Tibial nerve (tissue), 4 donors: Measurements from ENCODE around the gene MAMDC4. TPM values are rescaled to one million over a fixed set of nuclear protein-coding genes. Genes with fewer than 3 reads are reported as not detected.
"Not testable (repeated sequence)": the region's sequence is repeated elsewhere in the genome, so short reads cannot be mapped to it uniquely, and the experiment has no call there.

Experiments
- DNase-seq, 2 donors: peaks; one replicate each; pipeline ENCODE4 v3.0.0-alpha.2; 2019; ENCODE audit warnings: low spot score in 2 of 2
- H3K27ac ChIP-seq, 4 donors: fragments of 200-600 bp; sonication (generic) in 3 of 4; one replicate each; pipeline ENCODE4 v1.5.1; 2017 to 2019; ENCODE audit warnings: mild to moderate bottlenecking in 1 of 4
- H3K27me3 ChIP-seq, 2 donors: fragments of 200-600 bp; sonication (generic) in 1 of 2; one replicate each; pipeline versions ENCODE4 v1.5.1 to v1.6.0; 2017 to 2019
- H3K36me3 ChIP-seq, 3 donors: fragments of 200-600 bp; sonication (generic); one replicate each; pipeline ENCODE4 v1.5.1; 2018 to 2019
- H3K4me1 ChIP-seq, 4 donors: fragments of 200-600 bp; sonication (generic) in 3 of 4; one replicate each; pipeline ENCODE4 v1.5.1; 2017 to 2019
- H3K4me3 ChIP-seq, 4 donors: fragments of 200-600 bp; sonication (generic) in 3 of 4; one replicate each; pipeline ENCODE4 v1.5.1; 2017 to 2019; ENCODE audit warnings: mild to moderate bottlenecking in 1 of 4, moderate library complexity in 1 of 4
- H3K9me3 ChIP-seq, 4 donors: fragments of 200-600 bp; sonication (generic) in 3 of 4; one replicate each; pipeline ENCODE4 v1.5.1; 2017 to 2019
- CTCF ChIP-seq, 5 experiments: fragments of 200-600 bp in 3 of 5; fragments of 450-650 bp in 2 of 5; sonication (generic) in 3 of 5; IDR thresholded peaks; one replicate each; pipeline ENCODE4 v1.5.1; 2016 to 2019; ENCODE audit warnings: antibody characterized with exemption in 5 of 5, mild to moderate bottlenecking in 3 of 5, moderate library complexity in 2 of 5
- EP300 ChIP-seq, 2 donors: sonication (generic); formaldehyde crosslinking; IDR thresholded peaks; one replicate each; pipeline ENCODE4 v1.6.1; 2017; ENCODE audit warnings: antibody characterized with exemption in 2 of 2, mild to moderate bottlenecking in 1 of 2
- POLR2A ChIP-seq, 2 donors: fragments of 450-650 bp; IDR thresholded peaks; one replicate each; pipeline ENCODE4 v1.6.1; 2017; ENCODE audit warnings: antibody characterized with exemption in 2 of 2, mild to moderate bottlenecking in 2 of 2, moderate library complexity in 2 of 2
- WGBS, 2 donors: methylation state at CpG; one replicate each; pipeline ENCODE4 v1.1.5; 2018; 5-methylcytosine and 5-hydroxymethylcytosine counted together
- total RNA-seq, 4 donors: library from RNA; depleted of rRNA; stranded (reverse); fragments of >200 nt; gene quantifications; one replicate each; pipeline ENCODE4 v1.1.0, GENCODE V29; 2016

Gene MAMDC4
- total RNA-seq, 4 donors from 2014 or later = 1.5 to 8.1 (median 4.4) TPM

- TF ChIP-seq POLR2A (IDR thresholded peaks at IDR 0.05) = no peak
- no peak for TF ChIP-seq EP300 (IDR thresholded peaks at IDR 0.05)
- no peak for TF ChIP-seq CTCF (IDR thresholded peaks at IDR 0.05)
- H3K4me3 ChIP-seq = no peak overlapping the region
- H3K36me3 ChIP-seq = no peaks in the 10 kb centered on the region
- WGBS, 2 donors = 90 to 93% methylated on average over 6 of the region's 6 CpGs
- H3K4me1 ChIP-seq = no peaks in the 10 kb centered on the region
- H3K27me3 ChIP-seq = no peaks in the 10 kb centered on the region
- H3K9me3 ChIP-seq = no peaks in the 10 kb centered on the region
- no peak overlapping the region for H3K27ac ChIP-seq
- DNase-seq = no peak
These were observed 23.0 kb downstream of the MAMDC4 start for GRCh38 chr9:136875155-136875554.

GRCh38 chr9:136876476-136876875 is 24.3 kb downstream of the MAMDC4 start:
- no peak overlapping the region for H3K4me3 ChIP-seq
- TF ChIP-seq POLR2A (IDR thresholded peaks at IDR 0.05) (no peak), CTCF (IDR thresholded peaks at IDR 0.05) (no peak)
- no peak for DNase-seq
- 67 to 77% methylated on average over 5 of the region's 5 CpGs for WGBS, 2 donors
- no peaks in the 10 kb centered on the region for H3K9me3 ChIP-seq
- peaks cover 0 to 2% (median under 1%) of the 10 kb centered on the region in 4 donors for H3K4me1 ChIP-seq
- H3K27me3 ChIP-seq = no peaks in the 10 kb centered on the region
- no peak overlapping the region for H3K27ac ChIP-seq
- H3K36me3 ChIP-seq = no peaks in the 10 kb centered on the region

- H3K27ac ChIP-seq = no peak overlapping the region
- DNase-seq = no peak
- WGBS, 2 donors = 81 to 84% methylated on average over 11 of the region's 11 CpGs
- no peaks in the 10 kb centered on the region for H3K27me3 ChIP-seq
- no peak overlapping the region for H3K4me3 ChIP-seq
- H3K4me1 ChIP-seq = peaks cover 0 to 22% (median 9%) of the 10 kb centered on the region in 4 donors
- no peaks in the 10 kb centered on the region for H3K9me3 ChIP-seq
- no peak for TF ChIP-seq EP300 (IDR thresholded peaks at IDR 0.05)
- TF ChIP-seq CTCF (IDR thresholded peaks at IDR 0.05) = no peak
- TF ChIP-seq POLR2A (IDR thresholded peaks at IDR 0.05) = no peak
- no peaks in the 10 kb centered on the region for H3K36me3 ChIP-seq
These were observed 28.5 kb downstream of the MAMDC4 start for GRCh38 chr9:136880651-136881050.

GRCh38 chr9:136881691-136882108 is 29.6 kb downstream of the MAMDC4 start:
- H3K27me3 ChIP-seq = no peaks in the 10 kb centered on the region
- no peak for DNase-seq
- peak overlapping the region in 1 of 4 donors; percentile 51 for H3K27ac ChIP-seq
- WGBS, 2 donors = 15 to 17% methylated on average over 8 to 9 of the region's 9 CpGs
- TF ChIP-seq POLR2A (IDR thresholded peaks at IDR 0.05) (no peak), EP300 (IDR thresholded peaks at IDR 0.05) (no peak), CTCF (IDR thresholded peaks at IDR 0.05) (no peak)
- peaks cover 0 to 24% (median 12%) of the 10 kb centered on the region in 4 donors for H3K4me1 ChIP-seq
- no peaks in the 10 kb centered on the region for H3K36me3 ChIP-seq
- H3K4me3 ChIP-seq = peak overlapping the region in 1 of 4 donors; percentile 24
- no peaks in the 10 kb centered on the region for H3K9me3 ChIP-seq

- Histone ChIP-seq H3K27ac (peak overlapping the region in 1 of 4 donors; percentile 51), H3K36me3 (no peaks in the 10 kb centered on the region), H3K4me1 (peaks cover 0 to 27% (median 17%) of the 10 kb centered on the region in 4 donors), H3K9me3 (no peaks in the 10 kb centered on the region), H3K27me3 (no peaks in the 10 kb centered on the region), H3K4me3 (peak overlapping the region in 1 of 4 donors; percentile 24)
- WGBS, 2 donors = 62 to 72% methylated on average over 9 to 11 of the region's 19 CpGs
- no peak for DNase-seq
- TF ChIP-seq POLR2A (IDR thresholded peaks at IDR 0.05) = no peak
- TF ChIP-seq EP300 (IDR thresholded peaks at IDR 0.05) = no peak
These were observed 30.2 kb downstream of the MAMDC4 start for GRCh38 chr9:136882109-136882946.

GRCh38 chr9:136882947-136883283 is 30.8 kb downstream of the MAMDC4 start:
- WGBS, 2 donors = 91 to 92% methylated on average over 9 of the region's 9 CpGs
- not testable (repeated sequence) for H3K9me3 ChIP-seq, DNase-seq, H3K4me3 ChIP-seq, H3K27me3 ChIP-seq, H3K36me3 ChIP-seq
- H3K4me1 ChIP-seq = peaks cover 0 to 33% (median 23%) of the 10 kb centered on the region in 4 donors
- peak overlapping the region in 1 of 4 donors; percentile 51 for H3K27ac ChIP-seq

GRCh38 chr9:136883670-136884069 is 31.5 kb downstream of the MAMDC4 start:
- not testable (repeated sequence) for H3K27ac ChIP-seq, H3K4me3 ChIP-seq, H3K36me3 ChIP-seq, H3K27me3 ChIP-seq, DNase-seq, H3K9me3 ChIP-seq
- peaks cover 0 to 36% (median 26%) of the 10 kb centered on the region in 4 donors for H3K4me1 ChIP-seq
- WGBS, 2 donors = 83 to 88% methylated on average over 10 of the region's 10 CpGs
